H1 (cell line): ENCODE data around the gene COL5A1. TPM values are rescaled to one million over a fixed set of nuclear protein-coding genes. Genes with fewer than 3 reads are reported as not detected.

Experiments
- CTCF ChIA-PET: fragments of 300-600 bp; sonication (Branson Sonifier 250); formaldehyde crosslinking; loops from one replicate; lab custom pipeline; 2021; ENCODE audit not compliant: partially characterized antibody; lab: Charles Lee
- POLR2A ChIA-PET: fragments of 300-600 bp; sonication (Branson Sonifier 250); formaldehyde crosslinking; loops from one replicate; lab custom pipeline; 2021; ENCODE audit warnings: inconsistent platforms; ENCODE audit not compliant: partially characterized antibody; lab: Charles Lee
- DNase-seq, 2 experiments: peaks; one replicate each; pipeline versions ENCODE4 v3.0.0 to v3.0.0-alpha.2; 2010 to 2022; ENCODE audit warnings: low spot score in 2 of 2, low read depth in 1 of 2, mixed read lengths in 1 of 2
- FAIRE-seq: peaks from 2 replicates; lab custom pipeline; 2011; peaks lifted over from hg19 to GRCh38; lab: Jason Lieb, UNC
- H2AFZ ChIP-seq: 2 replicates; pipeline ENCODE4 v1.8.1; 2012; ENCODE audit warnings: low read length, inconsistent platforms
- H2AK5ac ChIP-seq: 2 replicates; pipeline ENCODE4 v1.6.1; 2013; ENCODE audit warnings: low read depth, low read length
- H2BK120ac ChIP-seq: replicated peaks from 2 replicates; pipeline ENCODE3; 2013; ENCODE audit warnings: low read depth, low read length, inconsistent platforms
- H2BK12ac ChIP-seq: 2 replicates; pipeline ENCODE4 v1.6.1; 2013; ENCODE audit warnings: low read depth, low read length
- H2BK15ac ChIP-seq: 2 replicates; pipeline ENCODE4 v1.6.1; 2013; ENCODE audit warnings: low read length
- H2BK20ac ChIP-seq: 2 replicates; pipeline ENCODE4 v1.6.1; 2013; ENCODE audit warnings: low read length
- H2BK5ac ChIP-seq: 2 replicates; pipeline ENCODE4 v1.6.1; 2013; ENCODE audit warnings: low read depth, low read length
- H3K14ac ChIP-seq: 2 replicates; pipeline ENCODE4 v1.6.1; 2013; ENCODE audit warnings: inconsistent platforms; ENCODE audit not compliant: insufficient read length
- H3K18ac ChIP-seq: 2 replicates; pipeline ENCODE4 v1.6.1; 2013; ENCODE audit warnings: low read length; ENCODE audit errors: extremely low read depth
- H3K23ac ChIP-seq: 2 replicates; pipeline ENCODE4 v1.6.1; 2013; ENCODE audit warnings: inconsistent platforms; ENCODE audit not compliant: insufficient read length
- H3K23me2 ChIP-seq: 2 replicates; pipeline ENCODE4 v1.6.1; 2013; ENCODE audit warnings: low read depth, low read length
- H3K27ac ChIP-seq: 2 replicates; pipeline ENCODE4 v1.6.1; 2011; ENCODE audit warnings: low read depth, low read length, inconsistent platforms
- H3K27me3 ChIP-seq, 4 experiments: replicated peaks in 1 of 4; 1 replicate in 1 of 4; 2 replicates in 3 of 4; pipeline versions ENCODE4 v1.6.1 to v1.8.1; 2011 to 2013; ENCODE audit warnings: low read length in 3 of 4, mild to moderate bottlenecking in 3 of 4, inconsistent platforms in 2 of 4, mixed read lengths in 2 of 4, moderate library complexity in 1 of 4; ENCODE audit not compliant: control insufficient read depth in 3 of 4, insufficient read depth in 3 of 4; ENCODE audit errors: extremely low read depth in 1 of 4
- H3K36me3 ChIP-seq, 4 experiments: 2 replicates each; pipeline versions ENCODE4 v1.6.1 to v1.8.1; 2011 to 2013; ENCODE audit warnings: mild to moderate bottlenecking in 4 of 4, low read length in 3 of 4, moderate library complexity in 2 of 4, control low read depth in 1 of 4, inconsistent platforms in 1 of 4; ENCODE audit not compliant: insufficient read depth in 4 of 4, control insufficient read depth in 2 of 4
- H3K4ac ChIP-seq: replicated peaks from 2 replicates; pipeline ENCODE3; 2013; ENCODE audit warnings: low read length, low read depth, mixed read lengths, inconsistent platforms; ENCODE audit not compliant: insufficient read length
- H3K4me1 ChIP-seq, 4 experiments: replicated peaks in 1 of 4; 1 replicate in 1 of 4; 2 replicates in 3 of 4; pipeline versions ENCODE4 v1.6.1 to v1.8.1; 2011 to 2013; ENCODE audit warnings: low read length in 3 of 4, inconsistent platforms in 2 of 4, mixed read lengths in 1 of 4; ENCODE audit not compliant: insufficient read depth in 4 of 4, control insufficient read depth in 3 of 4
- H3K4me2 ChIP-seq, 2 experiments: 2 replicates each; pipeline versions ENCODE4 v1.6.1 to v1.8.1; 2011 to 2013; ENCODE audit warnings: low read depth in 2 of 2, low read length in 2 of 2, control low read depth in 1 of 2, inconsistent platforms in 1 of 2, mild to moderate bottlenecking in 1 of 2; ENCODE audit not compliant: insufficient read depth in 1 of 2
- H3K4me3 ChIP-seq, 4 experiments: fragments of 200-600, 300-600 bp in 1 of 4; sonication (generic), shearing (Covaris generic), sonication (Bioruptor Twin) in 1 of 4; 2 replicates each; pipeline versions ENCODE4 v1.5.1 to v1.8.1; 2011 to 2016; ENCODE audit warnings: low read length in 4 of 4, low read depth in 3 of 4, control low read depth in 2 of 4, inconsistent platforms in 2 of 4, mild to moderate bottlenecking in 2 of 4, mixed read lengths in 1 of 4, moderate library complexity in 1 of 4; ENCODE audit not compliant: insufficient read depth in 2 of 4; ENCODE audit errors: extremely low read depth in 1 of 4
- H3K56ac ChIP-seq: replicated peaks from 2 replicates; pipeline ENCODE3; 2013; ENCODE audit warnings: low read depth, mild to moderate bottlenecking, mixed read lengths, low read length, inconsistent platforms; ENCODE audit not compliant: insufficient read length
- H3K79me1 ChIP-seq: 2 replicates; pipeline ENCODE4 v1.6.1; 2013; ENCODE audit warnings: low read depth, low read length, control low read depth
- H3K79me2 ChIP-seq, 2 experiments: 2 replicates each; pipeline versions ENCODE4 v1.6.1 to v1.8.1; 2012 to 2013; ENCODE audit warnings: low read length in 2 of 2, mild to moderate bottlenecking in 2 of 2, inconsistent platforms in 1 of 2; ENCODE audit not compliant: insufficient read depth in 2 of 2, control insufficient read depth in 1 of 2
- H3K9ac ChIP-seq, 4 experiments: replicated peaks in 1 of 4; 1 replicate in 1 of 4; 2 replicates in 3 of 4; pipeline versions ENCODE4 v1.6.1 to v1.8.1; 2011 to 2013; ENCODE audit warnings: low read depth in 3 of 4, low read length in 3 of 4, control low read depth in 2 of 4, mild to moderate bottlenecking in 2 of 4, moderate library complexity in 2 of 4, inconsistent platforms in 1 of 4; ENCODE audit errors: extremely low read depth in 1 of 4
- H3K9me3 ChIP-seq, 2 experiments: 2 replicates each; pipeline versions ENCODE4 v1.6.1 to v1.8.1; 2012 to 2013; ENCODE audit warnings: mild to moderate bottlenecking in 2 of 2, moderate library complexity in 2 of 2, control low read depth in 1 of 2, inconsistent platforms in 1 of 2, low read depth in 1 of 2, low read length in 1 of 2, mixed read lengths in 1 of 2; ENCODE audit not compliant: insufficient read depth in 2 of 2
- H4K20me1 ChIP-seq, 2 experiments: replicated peaks in 1 of 2; 2 replicates each; pipeline versions ENCODE3 to v1.8.1; 2011 to 2013; ENCODE audit warnings: inconsistent platforms in 2 of 2, low read length in 2 of 2, mild to moderate bottlenecking in 1 of 2; ENCODE audit not compliant: insufficient read depth in 2 of 2, control insufficient read depth in 1 of 2
- H4K5ac ChIP-seq: 2 replicates; pipeline ENCODE4 v1.6.1; 2013; ENCODE audit warnings: low read length, low read depth, mixed read lengths, inconsistent platforms; ENCODE audit not compliant: insufficient read length
- H4K8ac ChIP-seq: 2 replicates; pipeline ENCODE4 v1.8.0; 2013; ENCODE audit warnings: mild to moderate bottlenecking, moderate library complexity, low read length, inconsistent platforms; ENCODE audit not compliant: insufficient read depth; ENCODE audit errors: extremely low read depth
- H4K91ac ChIP-seq: replicated peaks from 2 replicates; pipeline ENCODE3; 2013; ENCODE audit warnings: low read length, mixed read lengths, inconsistent platforms; ENCODE audit not compliant: insufficient read length
- CBX5 ChIP-seq: fragments of 300-800, 300-1000 bp; sonication (generic); IDR thresholded peaks from 2 replicates; pipeline ENCODE4 v1.7.1; 2016; ENCODE audit warnings: antibody characterized with exemption, low read length, low read depth
- CBX8 ChIP-seq: fragments of 300-800, 300-1000 bp; sonication (generic); IDR thresholded peaks from 2 replicates; pipeline ENCODE4 v1.7.1; 2016; ENCODE audit warnings: low read depth, low read length, borderline replicate concordance
- EP300 ChIP-seq, 2 experiments: IDR thresholded peaks; 1 replicate in 1 of 2; 2 replicates in 1 of 2; pipeline ENCODE4 v1.6.1; 2011 to 2012; ENCODE audit warnings: low read depth in 2 of 2, low read length in 2 of 2, mild to moderate bottlenecking in 2 of 2, borderline replicate concordance in 1 of 2, inconsistent platforms in 1 of 2, moderate library complexity in 1 of 2
- GTF2F1 ChIP-seq: IDR thresholded peaks from 2 replicates; pipeline ENCODE4 v1.6.1; 2012; ENCODE audit warnings: low read depth, low read length, improper control_type of control experiment, borderline replicate concordance
- HDAC2 ChIP-seq, 2 experiments: fragments of 300-600 bp in 1 of 2; sonication (generic) in 1 of 2; IDR thresholded peaks; 2 replicates each; pipeline ENCODE4 v1.6.1; 2011 to 2012; ENCODE audit warnings: low read depth in 2 of 2, low read length in 2 of 2, mild to moderate bottlenecking in 2 of 2, moderate library complexity in 2 of 2, borderline replicate concordance in 1 of 2, inconsistent platforms in 1 of 2
- KDM1A ChIP-seq: fragments of 200-600, 300-600 bp; sonication (generic); IDR thresholded peaks from 2 replicates; pipeline ENCODE4 v1.7.1; 2016; ENCODE audit warnings: mild to moderate bottlenecking, low read length, borderline replicate concordance
- NANOG ChIP-seq: IDR thresholded peaks from 2 replicates; pipeline ENCODE4 v1.6.1; 2011; ENCODE audit warnings: low read length, low read depth, mild to moderate bottlenecking, inconsistent platforms; ENCODE audit not compliant: insufficient read depth, poor library complexity, severe bottlenecking
- RFX5 ChIP-seq: IDR thresholded peaks from 2 replicates; pipeline ENCODE4 v1.6.1; 2011; ENCODE audit warnings: low read depth, low read length, improper control_type of control experiment, borderline replicate concordance
- SIRT6 ChIP-seq: IDR thresholded peaks from one replicate; pipeline ENCODE4 v1.7.1; 2012; ENCODE audit warnings: low read length, inconsistent platforms
- TBP ChIP-seq: IDR thresholded peaks from 2 replicates; pipeline ENCODE4 v1.6.1; 2011; ENCODE audit warnings: low read depth, low read length, improper control_type of control experiment
- ZNF274 ChIP-seq: IDR thresholded peaks from 2 replicates; pipeline ENCODE4 v1.7.0; 2012; ENCODE audit warnings: low read length, borderline replicate concordance; ENCODE audit errors: extremely low read depth
- WGBS, 2 experiments: shearing (Covaris generic) in 1 of 2; methylation state at CpG; one replicate each; pipeline versions ENCODE4 v1.1.6 to v1.1.7; 2013 to 2015; ENCODE audit warnings: low lambda C conversion rate in 2 of 2, mixed read lengths in 2 of 2, inconsistent platforms in 1 of 2, low coverage in 1 of 2, missing lambda C conversion rate in 1 of 2; ENCODE audit not compliant: insufficient replicate concordance in 2 of 2, insufficient coverage in 1 of 2, insufficient read length in 1 of 2; ENCODE audit errors: extremely low coverage in 1 of 2, missing lambda C conversion rate in 1 of 2; 5-methylcytosine and 5-hydroxymethylcytosine counted together
- polyA plus RNA-seq, 7 experiments: library from polyadenylated mRNA; depleted of rRNA in 3 of 7; stranded (reverse) in 5 of 7; unstranded in 2 of 7; fragments of >200 nt in 5 of 7; fragments of 200-250 nt in 2 of 7; gene quantifications; 1 replicate in 5 of 7; 2 replicates in 1 of 7; 4 replicates in 1 of 7; pipeline versions ENCODE4 v1.2.1 to v1.2.3, GENCODE V29; 2011 to 2013; ENCODE audit warnings: missing spikeins in 2 of 7, mixed read lengths in 2 of 7
- total RNA-seq: library from RNA; stranded (reverse); fragmentation: NEBNext Ultra II Directional; extraction: Animal tissue kit (Norgen Biotek cat#: 25700); gene quantifications from 2 replicates; pipeline ENCODE4 v1.2.1, GENCODE V29; 2021
- TF ChIP-seq, protein P1 (sequence below): IDR thresholded peaks from 2 replicates; pipeline ENCODE4 v1.6.1; 2011; ENCODE audit warnings: low read depth, mild to moderate bottlenecking, low read length; ENCODE audit not compliant: insufficient read depth

COL5A1 gene
- total and polyA plus RNA-seq, 2 of the 8 experiments (the other 6 are each of a cell fraction or from before 2014, with no cell fraction given) = 3.8 to 12.0 TPM

DNA sequence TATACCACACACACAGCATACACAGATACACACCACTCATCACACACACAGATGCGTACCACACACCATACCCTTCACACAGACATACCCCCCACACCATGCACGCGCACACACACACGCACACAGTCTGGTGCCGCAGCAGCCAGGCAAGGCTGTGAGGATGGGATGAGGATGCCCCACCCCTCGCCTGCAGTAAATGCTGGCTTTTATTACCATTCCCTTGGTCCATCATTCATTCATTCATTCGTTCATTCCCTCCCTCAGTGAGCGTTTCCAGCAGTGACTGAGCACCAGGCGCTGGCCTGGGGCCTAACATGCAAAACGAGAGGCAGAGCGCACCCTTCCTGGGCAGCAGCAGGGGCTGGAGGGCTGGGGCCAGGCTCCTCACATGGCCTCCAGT lies 187.3 kb downstream of the COL5A1 start:
- Histone ChIP-seq H3K27ac (0 out of 2 replicates have a peak overlapping the region, but pooled peaks have one; percentile 30), H4K5ac (no peak overlapping the region), H2AFZ (no peak overlapping the region), H2BK120ac (no peak overlapping the region), H3K23ac (no peak overlapping the region), H3K36me3 (peaks cover 0 to 4% (median 0%) of the 10 kb centered on the region in 4 experiments; a peak in 2 of 8 replicates), H3K79me2 (no peaks in the 10 kb centered on the region), H3K9me3 (no peaks in the 10 kb centered on the region), H4K91ac (no peak overlapping the region), H3K56ac (peak overlapping the region; percentile 98), H2AK5ac (peak overlapping the region; percentile 90; the same call in 1 of the 2 replicates), H3K4me1 (no peaks in the 10 kb centered on the region; a peak in 1 of 7 replicates), H4K20me1 (peaks cover 0 to 6% of the 10 kb centered on the region in 2 experiments), H4K8ac (no peak overlapping the region), H3K27me3 (no peaks in the 10 kb centered on the region), H2BK20ac (no peak overlapping the region), H3K23me2 (peaks cover 12% of the 10 kb centered on the region; the same call in 1 of the 2 replicates), H3K14ac (no peak overlapping the region), H3K9ac (no peak overlapping the region), H3K18ac (no peak overlapping the region; the same call in 1 of the 2 replicates), H3K79me1 (no peaks in the 10 kb centered on the region), H2BK5ac (no peak overlapping the region; the same call in 1 of the 2 replicates), H3K4ac (peak overlapping the region; percentile 85), H2BK12ac (peak overlapping the region; percentile 50; the same call in 1 of the 2 replicates), H3K4me3 (no peak overlapping the region), H3K4me2 (no peak overlapping the region), H2BK15ac (0 out of 2 replicates have a peak overlapping the region, but pooled peaks have one; percentile 36)
- WGBS, 2 experiments = 89% methylated on average over 11 of the region's 11 CpGs; no CpG with 5 or more reads in 1 of the 2 experiments
- DNase-seq = no peak
- no peak for FAIRE-seq
- ChIA-PET CTCF (no interaction called here), POLR2A (no interaction called here)
- no peak for TF ChIP-seq GTF2F1
- no peak for TF ChIP-seq KDM1A
- no peak for TF ChIP-seq SIRT6
- no peak for TF ChIP-seq CBX5
- no peak for TF ChIP-seq EP300 (IDR thresholded peaks at IDR 0.05; ENCODE audit: borderline replicate concordance in 1 of 2, low read depth in 2 of 2, low read length in 2 of 2)
- no peak for TF ChIP-seq TBP
- TF ChIP-seq NANOG = no peak
- no peak for TF ChIP-seq ZNF274
- TF ChIP-seq CBX8 = no peak
- TF ChIP-seq, protein P1, sequence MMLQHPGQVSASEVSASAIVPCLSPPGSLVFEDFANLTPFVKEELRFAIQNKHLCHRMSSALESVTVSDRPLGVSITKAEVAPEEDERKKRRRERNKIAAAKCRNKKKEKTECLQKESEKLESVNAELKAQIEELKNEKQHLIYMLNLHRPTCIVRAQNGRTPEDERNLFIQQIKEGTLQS = no peak
- no peak for TF ChIP-seq RFX5
- TF ChIP-seq HDAC2 (IDR thresholded peaks at IDR 0.05; ENCODE audit: borderline replicate concordance in 1 of 2, low read depth in 2 of 2, low read length in 2 of 2) = no peak
